ENCODE data around the gene MEIOSIN. TPM values are rescaled to one million over a fixed set of nuclear protein-coding genes. Genes with fewer than 3 reads are reported as not detected.
A peak's percentile ranks its signal among the peaks of the same experiment; 100 is the strongest.

Gene MEIOSIN
- total RNA-seq, 1 experiment from 2014 or later: not detected

GRCh38 chr19:45766869-45767346 lies 33.7 kb downstream of the MEIOSIN start:
- intact Hi-C loops (cut with micrococcal nuclease): loop anchor here (1.0 kb wide), 1 partner anchor 50 kb away; no protein-coding TSS in a partner anchor
- ChIA-PET POLR2A (interaction anchor here (0.7 to 5.9 kb wide), 18 partner anchors 8 to 716 kb away, joined by 3 to 152 read pairs (median 6); partner anchors contain the start of genes CCDC61, DMPK, DMWD and FBXO46), CTCF (interaction anchor here (0.7 to 1.5 kb wide), 4 partner anchors 12 to 74 kb away, joined by 3 to 6 read pairs (median 3); partner anchors contain the start of gene QPCTL)
- Mint-ChIP-seq H3K4me1 (ENCODE audit: insufficient read depth, unreplicated experiment) (peaks cover 7% of the 10 kb centered on the region), H3K27me3 (ENCODE audit: insufficient read depth, unreplicated experiment) (no peaks in the 10 kb centered on the region), H3K9me3 (ENCODE audit: unreplicated experiment) (no peaks in the 10 kb centered on the region), H3K27ac (ENCODE audit: low read depth, unreplicated experiment) (peak overlapping the region; percentile 82), H3K36me3 (ENCODE audit: insufficient read depth, unreplicated experiment) (peaks cover 43% of the 10 kb centered on the region), H3K4me3 (ENCODE audit: unreplicated experiment) (peak overlapping the region; percentile 84)
- TSS peak; percentile 14 for BruUV-seq (replicated peaks)
- no peak for TF ChIP-seq CTCF (IDR thresholded peaks at IDR 0.05; ENCODE audit: unreplicated experiment)
- no peak for DNase-seq (ENCODE audit: unreplicated experiment)

- intact Hi-C loops (cut with micrococcal nuclease): loop anchor here (1.0 kb wide), 1 partner anchor 50 kb away; no protein-coding TSS in a partner anchor
- CTCF ChIA-PET: interaction anchor here (0.6 to 1.5 kb wide), 6 partner anchors 12 to 562 kb away, joined by 3 to 7 read pairs (median 4); partner anchors contain the start of gene DMWD
Measured at GRCh38 chr19:45767410-45767880, 34.2 kb downstream of the MEIOSIN start.

GRCh38 chr19:45767881-45768654 lies 34.8 kb downstream of the MEIOSIN start:
- CTCF ChIA-PET: interaction anchor here (0.6 to 1.6 kb wide), 7 partner anchors 25 to 561 kb away, joined by 3 to 7 read pairs (median 5); partner anchors contain the start of gene DMWD
- peaks cover 43% of the 10 kb centered on the region for H3K36me3 Mint-ChIP-seq (ENCODE audit: insufficient read depth, unreplicated experiment)

More at GRCh38 chr19:45767410-45767880, 34.2 kb downstream of the MEIOSIN start:
- DNase-seq (ENCODE audit: unreplicated experiment): peak; percentile 96
- H3K27me3 Mint-ChIP-seq (ENCODE audit: insufficient read depth, unreplicated experiment): no peaks in the 10 kb centered on the region
- POLR2A ChIA-PET: interaction anchor here (0.7 to 5.9 kb wide), 26 partner anchors 8 to 716 kb away, joined by 3 to 152 read pairs (median 6); partner anchors contain the start of genes CCDC61, DMPK, DMWD and FBXO46
- peak overlapping the region; percentile 82 for H3K27ac Mint-ChIP-seq (ENCODE audit: low read depth, unreplicated experiment)
- BruUV-seq (replicated peaks): no TSS peak
- no peaks in the 10 kb centered on the region for H3K9me3 Mint-ChIP-seq (ENCODE audit: unreplicated experiment)
- H3K36me3 Mint-ChIP-seq (ENCODE audit: insufficient read depth, unreplicated experiment): peaks cover 43% of the 10 kb centered on the region
- peaks cover 12% of the 10 kb centered on the region for H3K4me1 Mint-ChIP-seq (ENCODE audit: insufficient read depth, unreplicated experiment)
- no peak for TF ChIP-seq CTCF (IDR thresholded peaks at IDR 0.05; ENCODE audit: unreplicated experiment)
- peak overlapping the region; percentile 84 for H3K4me3 Mint-ChIP-seq (ENCODE audit: unreplicated experiment)

More at GRCh38 chr19:45767881-45768654, 34.8 kb downstream of the MEIOSIN start:
- no peak for TF ChIP-seq CTCF (IDR thresholded peaks at IDR 0.05; ENCODE audit: unreplicated experiment)
- Mint-ChIP-seq H3K27ac (ENCODE audit: low read depth, unreplicated experiment) (peak overlapping the region; percentile 82), H3K4me1 (ENCODE audit: insufficient read depth, unreplicated experiment) (peaks cover 12% of the 10 kb centered on the region), H3K4me3 (ENCODE audit: unreplicated experiment) (peak overlapping the region; percentile 84), H3K27me3 (ENCODE audit: insufficient read depth, unreplicated experiment) (no peaks in the 10 kb centered on the region), H3K9me3 (ENCODE audit: unreplicated experiment) (no peaks in the 10 kb centered on the region)
- POLR2A ChIA-PET: interaction anchor here (0.6 to 5.9 kb wide), 33 partner anchors 9 to 1415 kb away, joined by 3 to 152 read pairs (median 6); partner anchors contain the start of genes CCDC61, DMPK, DMWD and FBXO46
- intact Hi-C loops (cut with micrococcal nuclease): loop anchor here (1.0 kb wide), 1 partner anchor 51 kb away; no protein-coding TSS in a partner anchor
- no TSS peak for BruUV-seq (replicated peaks)
- DNase-seq (ENCODE audit: unreplicated experiment): peak; percentile 80
